ENCODE data around the gene TMIGD2.

- TF ChIP-seq FOXM1 (IDR thresholded peaks at IDR 0.05; ENCODE audit: borderline replicate concordance, low read depth) (no peak), EP300 (IDR thresholded peaks at IDR 0.05; ENCODE audit: borderline replicate concordance) (no peak), TCF12 (IDR thresholded peaks at IDR 0.05; ENCODE audit: low read depth) (no peak), CREB1 (IDR thresholded peaks at IDR 0.05; ENCODE audit: low read depth) (no peak), TEAD4 (IDR thresholded peaks at IDR 0.05) (no peak), ZBTB7A (IDR thresholded peaks at IDR 0.05; ENCODE audit: low read depth) (no peak), YY1 (IDR thresholded peaks at IDR 0.05; ENCODE audit: low read depth) (no peak), TAF1 (IDR thresholded peaks at IDR 0.05; ENCODE audit: low read depth) (no peak), REST (IDR thresholded peaks at IDR 0.05; ENCODE audit: low read depth) (no peak), USF1 (IDR thresholded peaks at IDR 0.05) (no peak)
Observed at GRCh38 chr19:4320419-4320818, 18.2 kb upstream of the TMIGD2 start.

All from Ishikawa (cell line).